K562 (cell line): ENCODE measurements around the gene MYO1H. TPM values are rescaled to one million over a fixed set of nuclear protein-coding genes. Genes with fewer than 3 reads are reported as not detected.

Experiments used
- ATAC-seq: fragments of 200-7000 bp; cut with Tn5 transposase; 3 replicates; pipeline ENCODE4 v1.9.1; 2020; ENCODE audit warnings: moderate library complexity
- BruUV-seq: library from RNA; stranded (reverse); fragments of 400-500 nt; replicated peaks from 2 replicates; lab custom pipeline; 2021; lab: Mats Ljungman, UMichigan
- CTCF ChIA-PET: fragments of 300-600 bp; formaldehyde crosslinking; extraction: SDS; loops from one replicate; lab custom pipeline; 2021; ENCODE audit warnings: low intra/inter-chr PET ratio; lab: Yijun Ruan, JAX
- POLR2A ChIA-PET: fragments of 300-600, 350-650 bp; sonication (Branson Sonifier 250); formaldehyde crosslinking; extraction: SDS; loops from one replicate; lab custom pipeline; 2021; ENCODE audit warnings: antibody characterized with exemption, inconsistent platforms; lab: Yijun Ruan, JAX
- DNase-seq, 4 experiments: peaks; one replicate each; pipeline versions ENCODE4 v3.0.0 to v3.0.0-alpha.2; 2011 to 2018; ENCODE audit warnings: low spot score in 3 of 4, mixed read lengths in 3 of 4; ENCODE audit errors: extremely low read depth in 1 of 4
- FAIRE-seq: peaks from 2 replicates; lab custom pipeline; 2011; peaks lifted over from hg19 to GRCh38; lab: Jason Lieb, UNC
- H2AFZ ChIP-seq: 2 replicates; pipeline ENCODE4 v1.6.0; 2011; ENCODE audit warnings: low read depth, low read length, control low read depth, inconsistent platforms
- H3K27ac ChIP-seq: fragments of 200-600 bp; 3 replicates; pipeline ENCODE4 v1.8.0; 2011; ENCODE audit warnings: low read depth, mild to moderate bottlenecking, control low read depth, inconsistent platforms, low read length, moderate library complexity, mixed read lengths; ENCODE audit errors: extremely low read depth
- H3K27me3 ChIP-seq, 2 experiments: fragments of 300-600 bp in 1 of 2; 2 replicates in 1 of 2; 3 replicates in 1 of 2; pipeline versions ENCODE4 v1.6.0 to v1.8.0; 2011; ENCODE audit warnings: inconsistent platforms in 2 of 2, low read length in 2 of 2, mild to moderate bottlenecking in 1 of 2, mixed read lengths in 1 of 2, moderate library complexity in 1 of 2; ENCODE audit not compliant: control insufficient read depth in 2 of 2, insufficient read depth in 2 of 2
- H3K36me3 ChIP-seq: fragments of 300-600 bp; 3 replicates; pipeline ENCODE4 v1.8.0; 2011; ENCODE audit warnings: mild to moderate bottlenecking, low read length, inconsistent platforms; ENCODE audit not compliant: control insufficient read depth, insufficient read depth
- H3K4me1 ChIP-seq, 2 experiments: fragments of 200-600 bp in 1 of 2; replicated peaks in 1 of 2; 2 replicates in 1 of 2; 3 replicates in 1 of 2; pipeline versions ENCODE4 v1.5.1 to v1.8.0; 2011; ENCODE audit warnings: inconsistent platforms in 2 of 2, low read length in 2 of 2, mild to moderate bottlenecking in 1 of 2, mixed read lengths in 1 of 2, moderate library complexity in 1 of 2; ENCODE audit not compliant: control insufficient read depth in 2 of 2, insufficient read depth in 2 of 2
- H3K4me2 ChIP-seq: 2 replicates; pipeline ENCODE4 v1.6.1; 2011; ENCODE audit warnings: low read length, control low read depth, inconsistent platforms, mixed read lengths; ENCODE audit not compliant: insufficient read depth
- H3K4me3 ChIP-seq: fragments of 200-600 bp; sonication (generic), shearing (Covaris generic); 2 replicates; pipeline ENCODE4 v1.5.1; 2016; ENCODE audit warnings: control low read depth, inconsistent platforms
- H3K79me2 ChIP-seq: fragments of 200-600 bp; 3 replicates; pipeline ENCODE4 v1.8.0; 2011; ENCODE audit warnings: low read length, inconsistent platforms; ENCODE audit not compliant: control insufficient read depth, insufficient read depth
- H3K9ac ChIP-seq, 2 experiments: 2 replicates each; pipeline versions ENCODE4 v1.6.0 to v1.6.1; 2011; ENCODE audit warnings: low read depth in 2 of 2, low read length in 2 of 2, control low read depth in 1 of 2, inconsistent platforms in 1 of 2, mild to moderate bottlenecking in 1 of 2, mixed read lengths in 1 of 2; ENCODE audit not compliant: insufficient read depth in 1 of 2
- H3K9me1 ChIP-seq: one replicate; pipeline ENCODE4 v1.6.0; 2011; ENCODE audit warnings: inconsistent platforms, mild to moderate bottlenecking, low read length, moderate library complexity; ENCODE audit not compliant: control insufficient read depth, insufficient read depth
- H3K9me3 ChIP-seq: replicated peaks from 2 replicates; pipeline ENCODE4 v1.5.1; 2011; ENCODE audit warnings: low read depth, low read length, inconsistent platforms; ENCODE audit not compliant: control insufficient read depth, insufficient read depth
- H4K20me1 ChIP-seq: replicated peaks from 2 replicates; pipeline ENCODE4 v1.6.1; 2011; ENCODE audit warnings: low read length, inconsistent platforms, mixed read lengths; ENCODE audit not compliant: control insufficient read depth, insufficient read depth
- ATF3 ChIP-seq, 2 experiments: fragments of 450-650 bp in 1 of 2; sonication (generic) in 1 of 2; formaldehyde crosslinking in 1 of 2; IDR thresholded peaks in 1 of 2; conservative IDR thresholded peaks in 1 of 2; 2 replicates each; pipeline versions ENCODE4 v1.6.1 to v1.8.1; 2016 to 2023; ENCODE audit warnings: mild to moderate bottlenecking in 2 of 2, moderate library complexity in 2 of 2, inconsistent platforms in 1 of 2, missing genetic modification reagents in 1 of 2
- COPS2 ChIP-seq: fragments of 450-650 bp; conservative IDR thresholded peaks from 2 replicates; pipeline ENCODE4 v1.6.1; 2016; ENCODE audit warnings: mild to moderate bottlenecking, moderate library complexity
- FOXK1 ChIP-seq: sonication (generic); formaldehyde crosslinking; IDR thresholded peaks from 2 replicates; pipeline ENCODE4 v1.8.0; 2022; ENCODE audit warnings: missing genetic modification reagents, mild to moderate bottlenecking, borderline replicate concordance
- HDGF ChIP-seq: fragments of 450-650 bp; IDR thresholded peaks from 2 replicates; pipeline ENCODE4 v1.6.1; 2016
- POLR2G ChIP-seq: fragments of 200-400 bp; formaldehyde crosslinking; IDR thresholded peaks from 2 replicates; pipeline ENCODE4 v1.6.1; 2017; ENCODE audit warnings: low read depth, mild to moderate bottlenecking, antibody characterized with exemption, low read length, moderate library complexity
- SMC3 ChIP-seq: conservative IDR thresholded peaks from 2 replicates; pipeline ENCODE4 v1.6.1; 2011; ENCODE audit warnings: low read depth, low read length, improper control_type of control experiment; ENCODE audit not compliant: insufficient read depth
- whole genome bisulfite sequencing: fragments of 100-300 bp; shearing (Covaris generic); methylation state at CpG from one replicate; pipeline ENCODE4 v1.1.6; 2016; ENCODE audit warnings: low coverage, mixed read lengths; ENCODE audit not compliant: insufficient coverage; ENCODE audit errors: missing lambda C conversion rate; 5-methylcytosine and 5-hydroxymethylcytosine counted together
- in situ Hi-C: fragments of 300-500 bp; cut with MboI; formaldehyde crosslinking; loops from 4 replicates; pipeline ENCODE4 v1.15.0; 2018; ENCODE audit warnings: inconsistent platforms, mixed read lengths
- intact Hi-C: fragments of 100-400 bp; cut with micrococcal nuclease; formaldehyde crosslinking; loops from 2 replicates; pipeline ENCODE4 v1.14.2; 2022
- polyA plus RNA-seq, 8 experiments: library from polyadenylated mRNA; depleted of rRNA in 4 of 8; stranded (reverse) in 5 of 8; unstranded in 3 of 8; fragments of >200 nt; fragmentation: Nextera tagmentation in 2 of 8; fragmentation: Illumina TruSeq in 1 of 8; extraction: Ambion mirVana in 2 of 8; extraction: Trizol in 1 of 8; gene quantifications; 2 replicates each; pipeline versions ENCODE4 v1.2.1 to v1.2.3, GENCODE V29; 2011 to 2014; ENCODE audit warnings: inconsistent platforms in 1 of 8, missing spikeins in 1 of 8
- total RNA-seq, 7 experiments: library from RNA; depleted of rRNA in 6 of 7; stranded (reverse); fragments of >200 nt in 6 of 7; fragmentation: Illumina TruSeq in 2 of 7; extraction: Trizol in 2 of 7; gene quantifications; 2 replicates each; pipeline versions ENCODE4 v1.2.1 to v1.2.3, GENCODE V29; 2011 to 2021; ENCODE audit warnings: low replicate concordance in 1 of 7

Gene MYO1H
- total and polyA plus RNA-seq, 9 of the 15 experiments (the other 6 are each of a cell fraction or from before 2014, with no cell fraction given): not detected

GRCh38 chr12:109450980-109451379 is 103.3 kb downstream of the MYO1H start:
- H3K4me1 ChIP-seq: peaks cover 0 to 3% of the 10 kb centered on the region in 2 experiments; a peak in 1 of 5 replicates
- H3K4me2 ChIP-seq: no peak overlapping the region
- TF ChIP-seq ATF3 (IDR thresholded peaks at IDR 0.05) (no peak), ATF3 (CRISPR knock-in tag; conservative IDR thresholded peaks at IDR 0.05) (no peak), HDGF (no peak), SMC3 (no peak), FOXK1 (CRISPR knock-in tag) (no peak)
- 85% methylated on average over 4 of the region's 4 CpGs for WGBS
- FAIRE-seq (peak; percentile 32), DNase-seq (no peak), ATAC-seq (no peak)
- POLR2A ChIA-PET: interaction anchor here (1.4 kb wide), 1 partner anchor 10 kb away, joined by 5 read pairs; no protein-coding TSS in a partner anchor
- no peaks in the 10 kb centered on the region for H3K9me3 ChIP-seq
- no peak overlapping the region for H3K4me3 ChIP-seq
- H2AFZ ChIP-seq: no peak overlapping the region
- no peak overlapping the region for H3K9ac ChIP-seq
- H3K27ac ChIP-seq: no peak overlapping the region
- H3K79me2 ChIP-seq: no peaks in the 10 kb centered on the region
- in situ Hi-C loops (no loop called here), intact Hi-C loops (no loop called here)
- no peaks in the 10 kb centered on the region for H3K9me1 ChIP-seq
- no TSS peak for BruUV-seq
- CTCF ChIA-PET: no interaction called here
- H3K27me3 ChIP-seq: no peaks in the 10 kb centered on the region
- H3K36me3 ChIP-seq: peaks cover 64% of the 10 kb centered on the region; the same call in 2 of the 3 replicates
- H4K20me1 ChIP-seq: no peaks in the 10 kb centered on the region

- H4K20me1 ChIP-seq: no peaks in the 10 kb centered on the region
- H3K4me2 ChIP-seq: no peak overlapping the region
- ChIA-PET CTCF (no interaction called here), POLR2A (no interaction called here)
- peaks cover 0 to 3% of the 10 kb centered on the region in 2 experiments; a peak in 1 of 5 replicates for H3K4me1 ChIP-seq
- H3K9me1 ChIP-seq: no peaks in the 10 kb centered on the region
- no peaks in the 10 kb centered on the region for H3K27me3 ChIP-seq
- DNase-seq: no peak
- H3K9me3 ChIP-seq: no peaks in the 10 kb centered on the region
- H3K79me2 ChIP-seq: no peaks in the 10 kb centered on the region
- no peak overlapping the region for H3K27ac ChIP-seq
- no peak for ATAC-seq
- 84% methylated on average over 5 of the region's 23 CpGs for WGBS
- no TSS peak for BruUV-seq
- no peak for TF ChIP-seq COPS2
- 0 out of 2 replicates have a peak, but pooled peaks have one; percentile 26 for TF ChIP-seq POLR2G
- H3K9ac ChIP-seq: no peak overlapping the region
- no peak overlapping the region for H3K4me3 ChIP-seq
- FAIRE-seq: no peak
- in situ Hi-C loops: no loop called here
- no peak overlapping the region for H2AFZ ChIP-seq
- peaks cover 68% of the 10 kb centered on the region; the same call in 2 of the 3 replicates for H3K36me3 ChIP-seq
- intact Hi-C loops: no loop called here
These were observed 103.7 kb downstream of the MYO1H start for GRCh38 chr12:109451400-109451799.
